Heart left ventricle (tissue), 13 donors: ENCODE measurements around the gene CLRN1.

Experiments
- CTCF ChIP-seq, 12 donors: fragments of 200-600 bp; sonication (generic) in 4 of 12; IDR thresholded peaks; one replicate each; pipeline versions ENCODE4 v1.5.0 to v1.8.0; 2018 to 2022; ENCODE audit warnings: antibody characterized with exemption in 12 of 12, mild to moderate bottlenecking in 5 of 12
- POLR2A ChIP-seq, 2 donors: fragments of 450-650 bp; IDR thresholded peaks; one replicate each; pipeline ENCODE4 v1.6.1; 2017; ENCODE audit warnings: antibody characterized with exemption in 2 of 2, mild to moderate bottlenecking in 2 of 2, moderate library complexity in 2 of 2
- donor health status: ischemic (EF 13 %, LVEDD 7.1; RV severe dilation, severe dysfunction).
- donor health status: DM: no; HTN: yes; CAD: no.
- donor health status: DM: no; HTN: no; CAD: no.
- donor health status: ischemic (EF 25% LVEDD 6.9; RV normal size, moderate dysfunction).
- donor health status: ischemic (EF 25% LVEDD 5.7; RV mildly dilated, moderate dysfunction).
- donor health status: ischemic (EF 35%, LVEDD 5.7; RV mildly dilated, moderate dysfunction).
- donor health status: nonischemic (EF 11% LVEDD 7.7; RV severe dilation, severe dysfunction).
- donor health status: DM: yes; HTN: yes; CAD: no.
- donor health status: PGD.
- donor health status: ischemic (EF 29% LVEDD 5.4; RV normal size, mild dysfunction).
- donor health status: nonischemic (EF 23%, LVEDD 6.1; RV moderate dilation, normal function).

GRCh38 chr3:150890831-150891230 lies 81.7 kb downstream of the CLRN1 start:
- no peak for TF ChIP-seq POLR2A (IDR thresholded peaks at IDR 0.05)
- no peak for TF ChIP-seq CTCF (IDR thresholded peaks at IDR 0.05)
